Testis (tissue), 3 donors: ENCODE data around the gene SLC6A2. TPM values are rescaled to one million over a fixed set of nuclear protein-coding genes. Genes with fewer than 3 reads are reported as not detected.

ENCODE experiments used
- DNase-seq: peaks from one replicate; pipeline ENCODE4 v3.0.0-alpha.2; 2019
- H3K27ac ChIP-seq, 2 donors: fragments of 200-600 bp; sonication (generic); one replicate each; pipeline ENCODE4 v1.5.1; 2019
- H3K27me3 ChIP-seq: fragments of 200-600 bp; sonication (generic); one replicate; pipeline ENCODE4 v1.5.1; 2019
- H3K36me3 ChIP-seq: fragments of 200-600 bp; sonication (generic); one replicate; pipeline ENCODE4 v1.5.1; 2017; ENCODE audit warnings: low read depth; ENCODE audit errors: missing control alignments
- H3K4me1 ChIP-seq: fragments of 200-600 bp; sonication (generic); one replicate; pipeline ENCODE4 v1.5.1; 2019
- H3K4me3 ChIP-seq, 2 donors: fragments of 200-600 bp; sonication (generic); one replicate each; pipeline ENCODE4 v1.5.1; 2017 to 2019
- H3K9me3 ChIP-seq: fragments of 200-600 bp; sonication (generic); one replicate; pipeline ENCODE4 v1.5.1; 2017
- POLR2A ChIP-seq: fragments of 450-650 bp; IDR thresholded peaks from one replicate; pipeline ENCODE4 v1.6.1; 2017; ENCODE audit warnings: antibody characterized with exemption, mild to moderate bottlenecking, moderate library complexity
- WGBS, 2 donors: methylation state at CpG; one replicate each; pipeline ENCODE4 v1.1.5; 2018; 5-methylcytosine and 5-hydroxymethylcytosine counted together
- intact Hi-C: fragments of 100-400 bp; cut with DNase I; formaldehyde crosslinking; loops from one replicate; pipeline ENCODE4 v1.15.1; 2023; ENCODE audit warnings: low total_unique reads
- polyA plus RNA-seq: library from polyadenylated mRNA; stranded (reverse); fragments of 350-450 nt; fragmentation: Illumina TruSeq; extraction: RNeasy Lipid Tissue Mini Kit (QIAGEN cat#74804); gene quantifications from one replicate; pipeline ENCODE4 v1.2.3, GENCODE V29; 2014; ENCODE audit warnings: low read depth, low replicate concordance; ENCODE audit not compliant: insufficient read depth
- total RNA-seq, 2 donors: library from RNA; depleted of rRNA; stranded (reverse); fragments of >200 nt; gene quantifications; one replicate each; pipeline ENCODE4 v1.2.3, GENCODE V29; 2016
- TF ChIP-seq, protein P1 (sequence below), 3 experiments: fragments of 450-650 bp in 2 of 3; fragments of 200-600 bp in 1 of 3; sonication (generic) in 1 of 3; IDR thresholded peaks; one replicate each; pipeline ENCODE4 v1.5.1; 2016 to 2019; ENCODE audit warnings: antibody characterized with exemption in 3 of 3, mild to moderate bottlenecking in 2 of 3, moderate library complexity in 1 of 3

The SLC6A2 gene
- total and polyA plus RNA-seq, 3 donors from 2014 or later: 3.5 to 16.6 (median 5.7) TPM

- intact Hi-C loops: no loop called here
- DNase-seq: no peak
- H3K36me3 ChIP-seq: no peaks in the 10 kb centered on the region
- no peak overlapping the region for H3K27ac ChIP-seq
- 87 to 92% methylated on average over 6 of the region's 6 CpGs for WGBS, 2 donors
- no peaks in the 10 kb centered on the region for H3K4me1 ChIP-seq
- H3K27me3 ChIP-seq: no peaks in the 10 kb centered on the region
- no peaks in the 10 kb centered on the region for H3K9me3 ChIP-seq
- no peak overlapping the region for H3K4me3 ChIP-seq
- TF ChIP-seq, protein P1, sequence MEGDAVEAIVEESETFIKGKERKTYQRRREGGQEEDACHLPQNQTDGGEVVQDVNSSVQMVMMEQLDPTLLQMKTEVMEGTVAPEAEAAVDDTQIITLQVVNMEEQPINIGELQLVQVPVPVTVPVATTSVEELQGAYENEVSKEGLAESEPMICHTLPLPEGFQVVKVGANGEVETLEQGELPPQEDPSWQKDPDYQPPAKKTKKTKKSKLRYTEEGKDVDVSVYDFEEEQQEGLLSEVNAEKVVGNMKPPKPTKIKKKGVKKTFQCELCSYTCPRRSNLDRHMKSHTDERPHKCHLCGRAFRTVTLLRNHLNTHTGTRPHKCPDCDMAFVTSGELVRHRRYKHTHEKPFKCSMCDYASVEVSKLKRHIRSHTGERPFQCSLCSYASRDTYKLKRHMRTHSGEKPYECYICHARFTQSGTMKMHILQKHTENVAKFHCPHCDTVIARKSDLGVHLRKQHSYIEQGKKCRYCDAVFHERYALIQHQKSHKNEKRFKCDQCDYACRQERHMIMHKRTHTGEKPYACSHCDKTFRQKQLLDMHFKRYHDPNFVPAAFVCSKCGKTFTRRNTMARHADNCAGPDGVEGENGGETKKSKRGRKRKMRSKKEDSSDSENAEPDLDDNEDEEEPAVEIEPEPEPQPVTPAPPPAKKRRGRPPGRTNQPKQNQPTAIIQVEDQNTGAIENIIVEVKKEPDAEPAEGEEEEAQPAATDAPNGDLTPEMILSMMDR (IDR thresholded peaks at IDR 0.05): no peak
- no peak for TF ChIP-seq POLR2A
Measured at GRCh38 chr16:55698331-55698730, 42.5 kb downstream of the SLC6A2 start.

- H3K36me3 ChIP-seq: no peaks in the 10 kb centered on the region
- no peaks in the 10 kb centered on the region for H3K27me3 ChIP-seq
- no peaks in the 10 kb centered on the region for H3K4me1 ChIP-seq
- no peaks in the 10 kb centered on the region for H3K9me3 ChIP-seq
- no peak overlapping the region for H3K27ac ChIP-seq
- intact Hi-C loops: no loop called here
- no peak overlapping the region for H3K4me3 ChIP-seq
- no peak for DNase-seq
- no peak for TF ChIP-seq POLR2A
- TF ChIP-seq, protein P1 (IDR thresholded peaks at IDR 0.05): no peak
Measured at GRCh38 chr16:55698946-55699345, 43.2 kb downstream of the SLC6A2 start.

DNA sequence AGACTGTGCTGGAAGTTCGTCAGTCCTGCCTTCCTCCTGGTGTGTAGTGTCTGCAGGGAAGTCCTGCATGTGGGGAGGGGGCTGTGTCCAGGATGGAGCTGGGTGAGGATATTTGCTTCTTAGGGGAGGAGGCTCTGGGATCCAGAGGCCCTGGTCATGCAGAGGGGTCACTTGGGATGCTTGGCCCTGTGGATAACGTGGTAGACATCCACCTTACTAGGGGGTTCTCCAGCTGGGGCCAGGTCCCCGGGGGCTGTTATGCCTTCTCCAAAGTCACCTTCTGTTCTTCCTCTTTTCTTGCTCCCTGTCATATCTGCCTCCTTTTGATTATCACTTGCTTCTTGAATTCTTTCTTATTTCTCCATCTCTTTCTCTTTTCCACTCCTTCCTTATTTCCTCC is 43.8 kb downstream of the SLC6A2 start:
- Histone ChIP-seq H3K4me3 (no peak overlapping the region), H3K27ac (no peak overlapping the region), H3K9me3 (no peaks in the 10 kb centered on the region), H3K36me3 (no peaks in the 10 kb centered on the region), H3K27me3 (no peaks in the 10 kb centered on the region), H3K4me1 (no peaks in the 10 kb centered on the region)
- TF ChIP-seq, protein P1 (IDR thresholded peaks at IDR 0.05): no peak
- TF ChIP-seq POLR2A: no peak
- intact Hi-C loops: loop anchor here (5.0 to 10.0 kb wide), 2 partner anchors 155 to 237 kb away; no protein-coding TSS in a partner anchor
- WGBS, 2 donors: 87 to 92% methylated on average over 2 to 3 of the region's 3 CpGs
- DNase-seq: no peak

DNA sequence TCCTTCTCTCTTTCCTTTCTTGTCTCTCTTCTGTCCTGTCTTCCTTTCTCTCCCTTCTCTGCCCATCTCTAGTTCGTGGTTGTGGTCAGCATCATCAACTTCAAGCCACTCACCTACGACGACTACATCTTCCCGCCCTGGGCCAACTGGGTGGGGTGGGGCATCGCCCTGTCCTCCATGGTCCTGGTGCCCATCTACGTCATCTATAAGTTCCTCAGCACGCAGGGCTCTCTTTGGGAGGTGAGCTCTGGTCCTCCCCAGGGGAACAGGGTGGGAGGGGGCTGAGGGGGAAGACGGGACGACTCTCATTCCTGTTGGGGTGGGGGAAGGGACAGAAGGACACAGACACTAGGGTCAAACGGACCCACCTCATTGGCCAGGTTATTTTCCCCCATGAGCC is 44.3 kb downstream of the SLC6A2 start:
- Histone ChIP-seq H3K9me3 (no peaks in the 10 kb centered on the region), H3K4me3 (no peak overlapping the region), H3K36me3 (no peaks in the 10 kb centered on the region), H3K4me1 (no peaks in the 10 kb centered on the region), H3K27ac (no peak overlapping the region), H3K27me3 (no peaks in the 10 kb centered on the region)
- WGBS, 2 donors: 91 to 93% methylated on average over 10 of the region's 10 CpGs
- no peak for DNase-seq
- TF ChIP-seq, protein P1 (IDR thresholded peaks at IDR 0.05): no peak
- no peak for TF ChIP-seq POLR2A
- intact Hi-C loops: loop anchor here (5.0 to 10.0 kb wide), 2 partner anchors 155 to 238 kb away; no protein-coding TSS in a partner anchor

DNA sequence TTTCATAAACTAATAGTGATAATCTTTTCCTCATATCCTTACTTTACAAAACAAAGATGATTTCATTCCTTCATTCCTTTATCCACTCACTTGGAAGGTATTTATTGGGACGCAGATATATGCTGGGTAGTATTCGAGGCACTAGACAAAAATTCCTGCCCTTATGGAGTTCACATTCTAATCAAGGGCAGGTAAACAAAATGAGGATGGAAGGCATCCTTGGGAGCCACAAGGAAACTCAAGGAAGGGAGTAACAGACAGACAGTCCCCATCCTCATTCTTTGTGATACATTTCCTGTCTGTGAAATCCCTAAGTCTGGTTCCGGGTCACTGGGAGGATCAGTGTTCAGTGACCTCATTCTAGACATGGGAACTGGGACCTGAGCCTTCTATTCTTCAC is 45.2 kb downstream of the SLC6A2 start:
- intact Hi-C loops: loop anchor here (5.0 to 10.0 kb wide), 2 partner anchors 156 to 239 kb away; no protein-coding TSS in a partner anchor
- no peaks in the 10 kb centered on the region for H3K4me1 ChIP-seq
- H3K27ac ChIP-seq: no peak overlapping the region
- H3K9me3 ChIP-seq: no peaks in the 10 kb centered on the region
- 88 to 89% methylated on average over 3 of the region's 3 CpGs for WGBS, 2 donors
- no peak for DNase-seq
- no peak overlapping the region for H3K4me3 ChIP-seq
- TF ChIP-seq, protein P1 (IDR thresholded peaks at IDR 0.05): no peak
- no peak for TF ChIP-seq POLR2A
- H3K36me3 ChIP-seq: no peaks in the 10 kb centered on the region
- no peaks in the 10 kb centered on the region for H3K27me3 ChIP-seq
